Neuron (in vitro differentiated cells): ENCODE results near the gene NINJ2.

Experiments used
- H2AFZ ChIP-seq: one replicate; pipeline ENCODE4 v1.6.1; 2013; ENCODE audit warnings: low read depth, mild to moderate bottlenecking, inconsistent platforms, low read length, moderate library complexity
- H3K27me3 ChIP-seq: one replicate; pipeline ENCODE4 v1.6.1; 2013; ENCODE audit warnings: low read length; ENCODE audit not compliant: insufficient read depth
- H3K36me3 ChIP-seq: one replicate; pipeline ENCODE4 v1.6.1; 2013; ENCODE audit warnings: low read length; ENCODE audit not compliant: insufficient read depth
- H3K4me1 ChIP-seq: one replicate; pipeline ENCODE4 v1.6.1; 2013; ENCODE audit warnings: low read length; ENCODE audit not compliant: insufficient read depth
- H3K4me3 ChIP-seq: 2 replicates; pipeline ENCODE4 v1.5.1; 2013; ENCODE audit warnings: mild to moderate bottlenecking, low read length, moderate library complexity
- H3K9me3 ChIP-seq: one replicate; pipeline ENCODE4 v1.6.1; 2013; ENCODE audit warnings: low read length

NINJ2 gene

GRCh38 chr12:559208-559905 is 103.9 kb downstream of the NINJ2 start:
- no peak overlapping the region for H2AFZ ChIP-seq
- no peaks in the 10 kb centered on the region for H3K36me3 ChIP-seq
- H3K4me3 ChIP-seq: no peak overlapping the region
- H3K9me3 ChIP-seq: no peaks in the 10 kb centered on the region
- no peaks in the 10 kb centered on the region for H3K4me1 ChIP-seq
- no peaks in the 10 kb centered on the region for H3K27me3 ChIP-seq

DNA sequence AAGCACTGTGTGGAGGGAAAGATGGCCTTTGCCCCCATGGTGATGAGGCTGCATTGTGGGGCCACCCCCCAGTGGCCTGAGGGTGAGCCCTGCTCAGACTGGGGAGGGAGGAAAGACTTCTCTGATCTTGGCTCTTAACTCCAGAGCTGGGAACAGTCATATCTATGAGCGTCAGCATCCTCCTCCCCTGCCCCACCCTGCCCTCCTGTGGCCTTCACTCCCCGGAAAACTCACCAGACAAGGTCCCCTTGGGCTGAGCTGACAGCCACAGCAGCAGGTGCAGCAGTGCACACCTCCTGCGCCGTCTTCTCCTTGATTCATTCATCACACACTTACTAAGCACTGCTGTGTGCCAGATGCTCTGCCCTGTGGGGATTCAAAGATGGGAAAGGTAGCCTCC is 104.7 kb downstream of the NINJ2 start:
- H3K4me1 ChIP-seq: no peaks in the 10 kb centered on the region
- no peak overlapping the region for H3K4me3 ChIP-seq
- H3K36me3 ChIP-seq: no peaks in the 10 kb centered on the region
- no peaks in the 10 kb centered on the region for H3K27me3 ChIP-seq
- no peak overlapping the region for H2AFZ ChIP-seq
- H3K9me3 ChIP-seq: no peaks in the 10 kb centered on the region

GRCh38 chr12:556498-556897 is 106.7 kb downstream of the NINJ2 start:
- H3K27me3 ChIP-seq: no peaks in the 10 kb centered on the region
- H3K36me3 ChIP-seq: no peaks in the 10 kb centered on the region
- no peak overlapping the region for H3K4me3 ChIP-seq
- no peak overlapping the region for H2AFZ ChIP-seq
- H3K9me3 ChIP-seq: no peaks in the 10 kb centered on the region
- no peaks in the 10 kb centered on the region for H3K4me1 ChIP-seq

- Histone ChIP-seq H3K9me3 (no peaks in the 10 kb centered on the region), H3K27me3 (no peaks in the 10 kb centered on the region), H3K4me1 (no peaks in the 10 kb centered on the region), H3K36me3 (no peaks in the 10 kb centered on the region), H3K4me3 (no peak overlapping the region), H2AFZ (no peak overlapping the region)
Measured at GRCh38 chr12:554001-554285, 109.3 kb downstream of the NINJ2 start.

DNA sequence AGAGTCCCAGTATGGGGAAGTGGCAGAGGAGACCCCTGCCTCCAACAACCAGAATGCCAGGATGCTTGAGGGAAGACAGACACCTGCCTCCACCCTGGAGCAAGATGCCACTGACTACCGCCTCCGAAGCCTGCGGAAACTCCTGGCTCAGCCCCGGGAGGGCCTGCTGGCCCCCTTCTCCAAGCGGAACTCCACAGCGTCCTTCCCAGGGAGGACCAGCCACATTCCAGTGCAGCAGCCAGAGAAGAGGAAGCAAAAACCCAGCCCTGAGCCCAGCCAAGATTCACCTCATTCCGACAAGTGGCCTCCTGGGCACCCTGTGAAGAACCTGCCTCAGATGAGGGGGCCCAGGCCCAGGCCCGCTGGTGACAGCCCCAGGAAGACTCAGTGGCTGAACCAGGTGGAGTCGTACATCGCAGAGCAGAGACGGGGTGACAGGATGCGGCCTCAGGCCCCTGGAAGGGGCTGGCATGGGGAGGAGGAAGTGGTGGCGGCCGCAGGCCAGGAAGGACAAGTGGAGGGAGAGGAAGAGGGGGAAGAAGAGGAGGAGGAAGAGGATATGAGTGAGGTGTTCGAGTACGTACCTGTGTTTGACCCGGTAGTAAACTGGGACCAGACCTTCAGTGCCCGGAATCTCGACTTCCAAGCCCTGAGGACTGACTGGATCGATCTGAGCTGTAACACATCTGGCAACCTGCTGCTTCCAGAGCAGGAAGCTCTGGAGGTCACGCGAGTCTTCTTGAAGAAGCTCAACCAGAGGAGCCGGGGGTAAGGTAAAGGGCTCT is 109.8 kb downstream of the NINJ2 start:
- H3K9me3 ChIP-seq: no peaks in the 10 kb centered on the region
- H3K4me1 ChIP-seq: no peaks in the 10 kb centered on the region
- H3K36me3 ChIP-seq: no peaks in the 10 kb centered on the region
- no peak overlapping the region for H2AFZ ChIP-seq
- H3K4me3 ChIP-seq: no peak overlapping the region
- H3K27me3 ChIP-seq: no peaks in the 10 kb centered on the region

GRCh38 chr12:552466-552865 is 110.8 kb downstream of the NINJ2 start:
- Histone ChIP-seq H3K36me3 (no peaks in the 10 kb centered on the region), H3K9me3 (no peaks in the 10 kb centered on the region), H3K27me3 (no peaks in the 10 kb centered on the region), H3K4me1 (no peaks in the 10 kb centered on the region), H3K4me3 (no peak overlapping the region), H2AFZ (no peak overlapping the region)

DNA sequence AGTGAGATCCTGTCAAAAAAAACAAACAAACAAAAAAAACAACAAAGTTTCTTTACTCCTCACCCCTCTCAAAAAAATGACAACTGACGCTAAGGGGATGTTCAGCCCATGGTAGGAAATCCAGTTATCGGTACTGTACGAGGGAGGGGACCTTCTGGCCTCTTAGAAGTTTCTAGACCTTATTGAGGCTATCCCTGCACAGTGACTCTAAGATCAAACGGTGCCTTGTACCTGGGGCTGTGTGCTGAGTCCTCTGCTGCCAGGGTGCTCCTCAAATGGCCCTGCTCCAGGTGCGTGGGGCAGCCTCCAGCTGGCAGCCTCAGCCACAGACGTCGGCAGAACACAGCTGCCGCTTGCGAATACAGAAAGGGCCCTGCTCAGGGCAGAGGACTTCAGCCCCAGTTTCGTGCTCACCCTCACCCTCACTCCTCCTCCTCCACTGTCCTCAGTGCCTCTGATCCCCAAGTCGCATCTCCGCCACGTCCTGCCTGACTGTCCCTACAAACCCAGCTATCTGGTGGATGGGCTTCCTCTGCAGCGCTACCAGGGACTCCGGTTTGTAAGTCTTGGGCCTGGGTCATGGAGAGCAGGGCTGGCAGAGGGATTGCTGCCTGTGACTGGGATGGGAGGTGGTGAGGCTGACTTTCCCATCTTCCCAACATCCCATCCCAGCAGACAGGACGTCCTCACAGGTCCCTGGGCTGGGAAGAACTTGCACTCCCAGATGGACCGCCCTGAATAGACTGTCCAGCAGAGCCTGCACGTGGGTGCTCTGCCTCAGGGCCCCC is 112.6 kb downstream of the NINJ2 start:
- no peaks in the 10 kb centered on the region for H3K27me3 ChIP-seq
- H2AFZ ChIP-seq: no peak overlapping the region
- H3K4me1 ChIP-seq: no peaks in the 10 kb centered on the region
- no peak overlapping the region for H3K4me3 ChIP-seq
- H3K36me3 ChIP-seq: no peaks in the 10 kb centered on the region
- H3K9me3 ChIP-seq: no peaks in the 10 kb centered on the region

- Histone ChIP-seq H3K9me3 (no peaks in the 10 kb centered on the region), H2AFZ (no peak overlapping the region), H3K4me3 (no peak overlapping the region), H3K4me1 (no peaks in the 10 kb centered on the region), H3K27me3 (no peaks in the 10 kb centered on the region), H3K36me3 (no peaks in the 10 kb centered on the region)
Measured at GRCh38 chr12:549476-550082, 113.7 kb downstream of the NINJ2 start.

GRCh38 chr12:547883-548470 is 115.3 kb downstream of the NINJ2 start:
- peaks cover 2% of the 10 kb centered on the region for H3K4me1 ChIP-seq
- no peaks in the 10 kb centered on the region for H3K36me3 ChIP-seq
- no peaks in the 10 kb centered on the region for H3K27me3 ChIP-seq
- no peak overlapping the region for H3K4me3 ChIP-seq
- H2AFZ ChIP-seq: no peak overlapping the region
- H3K9me3 ChIP-seq: no peaks in the 10 kb centered on the region

DNA sequence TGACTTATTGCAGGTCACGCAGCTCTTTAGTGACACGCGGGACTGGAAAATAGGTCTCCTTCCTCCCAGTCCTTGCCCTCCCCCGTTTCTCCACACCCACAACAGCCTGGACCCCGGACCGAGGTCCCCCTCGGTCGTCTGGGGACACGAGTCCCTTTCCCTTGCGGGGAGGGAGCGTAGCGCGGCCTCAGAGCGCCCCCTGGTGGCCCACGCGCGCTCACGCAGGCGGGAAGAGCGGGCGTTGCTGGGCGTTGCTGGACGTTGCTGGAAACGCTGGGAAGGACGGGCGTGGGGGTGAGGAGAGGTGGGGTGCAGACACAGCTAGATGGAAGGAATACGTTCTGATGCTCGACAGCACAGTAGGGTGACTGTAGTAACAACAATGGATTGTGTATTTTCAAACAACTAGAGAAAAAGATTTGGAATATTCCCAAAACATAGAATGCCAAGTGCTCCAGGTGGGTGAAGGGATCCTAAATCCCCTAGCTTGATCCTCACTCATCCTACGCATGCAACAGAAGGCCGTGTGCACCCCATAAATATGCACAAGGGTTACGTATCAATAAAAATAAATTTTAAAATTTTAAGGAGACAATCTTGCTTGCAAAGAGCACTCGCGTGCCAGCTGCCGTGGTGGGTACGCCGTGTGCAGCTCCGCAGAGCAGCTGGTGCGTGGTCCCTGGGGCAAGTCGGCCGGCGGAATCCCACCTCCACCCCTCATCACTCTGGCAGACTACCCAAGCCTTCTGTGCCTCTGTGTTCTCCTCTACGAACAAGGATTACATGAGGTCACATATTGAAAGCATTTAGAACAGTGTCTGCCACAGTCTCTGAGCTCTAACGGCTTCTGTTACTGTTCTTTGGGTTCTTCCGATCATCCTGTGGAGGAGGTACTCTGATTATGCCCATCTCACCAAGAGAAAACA is 116.1 kb downstream of the NINJ2 start:
- Histone ChIP-seq H3K4me3 (no peak overlapping the region), H3K4me1 (peaks cover 10% of the 10 kb centered on the region), H3K36me3 (no peaks in the 10 kb centered on the region), H3K27me3 (no peaks in the 10 kb centered on the region), H2AFZ (no peak overlapping the region), H3K9me3 (no peaks in the 10 kb centered on the region)

GRCh38 chr12:546265-546919 is 116.9 kb downstream of the NINJ2 start:
- Histone ChIP-seq H3K9me3 (no peaks in the 10 kb centered on the region), H3K27me3 (no peaks in the 10 kb centered on the region), H2AFZ (no peak overlapping the region), H3K4me3 (no peak overlapping the region), H3K36me3 (no peaks in the 10 kb centered on the region), H3K4me1 (peaks cover 17% of the 10 kb centered on the region)

- Histone ChIP-seq H2AFZ (no peak overlapping the region), H3K9me3 (no peaks in the 10 kb centered on the region), H3K36me3 (no peaks in the 10 kb centered on the region), H3K27me3 (no peaks in the 10 kb centered on the region), H3K4me3 (no peak overlapping the region), H3K4me1 (peaks cover 22% of the 10 kb centered on the region)
Measured at GRCh38 chr12:545835-546234, 117.4 kb downstream of the NINJ2 start.
